Ishikawa (cell line): ENCODE measurements around the gene ELMO1.

Experiments
- CEBPB ChIP-seq: IDR thresholded peaks from 2 replicates; pipeline ENCODE4 v1.6.1; 2012
- CREB1 ChIP-seq: IDR thresholded peaks from 2 replicates; pipeline ENCODE4 v1.6.1; 2012; ENCODE audit warnings: low read depth
- EGR1 ChIP-seq: IDR thresholded peaks from 2 replicates; pipeline ENCODE4 v1.6.1; 2012
- EP300 ChIP-seq: IDR thresholded peaks from 2 replicates; pipeline ENCODE4 v1.6.1; 2012; ENCODE audit warnings: borderline replicate concordance
- FOXM1 ChIP-seq: IDR thresholded peaks from 2 replicates; pipeline ENCODE4 v1.6.1; 2012; ENCODE audit warnings: low read depth, borderline replicate concordance
- NFIC ChIP-seq: IDR thresholded peaks from 2 replicates; pipeline ENCODE4 v1.6.1; 2012
- RAD21 ChIP-seq: IDR thresholded peaks from 2 replicates; pipeline ENCODE4 v1.6.1; 2012; ENCODE audit warnings: low read depth
- TAF1 ChIP-seq: IDR thresholded peaks from 2 replicates; pipeline ENCODE4 v1.6.1; 2012; ENCODE audit warnings: low read depth, mild to moderate bottlenecking
- TCF12 ChIP-seq: IDR thresholded peaks from 2 replicates; pipeline ENCODE4 v1.6.1; 2012; ENCODE audit warnings: low read depth
- TEAD4 ChIP-seq: IDR thresholded peaks from 2 replicates; pipeline ENCODE4 v1.6.1; 2012
- YY1 ChIP-seq: IDR thresholded peaks from 2 replicates; pipeline ENCODE4 v1.6.1; 2012; ENCODE audit warnings: low read depth
- ZBTB7A ChIP-seq: IDR thresholded peaks from 2 replicates; pipeline ENCODE4 v1.6.1; 2012; ENCODE audit warnings: low read depth
- TF ChIP-seq, protein P1 (sequence below): IDR thresholded peaks from 2 replicates; pipeline ENCODE4 v1.6.1; 2012
- TF ChIP-seq, protein P2 (sequence below): IDR thresholded peaks from 2 replicates; pipeline ENCODE4 v1.6.1; 2012
- TF ChIP-seq, protein P3 (sequence below): IDR thresholded peaks from 2 replicates; pipeline ENCODE4 v1.6.1; 2012; ENCODE audit warnings: low read depth, mild to moderate bottlenecking

ELMO1 gene

DNA sequence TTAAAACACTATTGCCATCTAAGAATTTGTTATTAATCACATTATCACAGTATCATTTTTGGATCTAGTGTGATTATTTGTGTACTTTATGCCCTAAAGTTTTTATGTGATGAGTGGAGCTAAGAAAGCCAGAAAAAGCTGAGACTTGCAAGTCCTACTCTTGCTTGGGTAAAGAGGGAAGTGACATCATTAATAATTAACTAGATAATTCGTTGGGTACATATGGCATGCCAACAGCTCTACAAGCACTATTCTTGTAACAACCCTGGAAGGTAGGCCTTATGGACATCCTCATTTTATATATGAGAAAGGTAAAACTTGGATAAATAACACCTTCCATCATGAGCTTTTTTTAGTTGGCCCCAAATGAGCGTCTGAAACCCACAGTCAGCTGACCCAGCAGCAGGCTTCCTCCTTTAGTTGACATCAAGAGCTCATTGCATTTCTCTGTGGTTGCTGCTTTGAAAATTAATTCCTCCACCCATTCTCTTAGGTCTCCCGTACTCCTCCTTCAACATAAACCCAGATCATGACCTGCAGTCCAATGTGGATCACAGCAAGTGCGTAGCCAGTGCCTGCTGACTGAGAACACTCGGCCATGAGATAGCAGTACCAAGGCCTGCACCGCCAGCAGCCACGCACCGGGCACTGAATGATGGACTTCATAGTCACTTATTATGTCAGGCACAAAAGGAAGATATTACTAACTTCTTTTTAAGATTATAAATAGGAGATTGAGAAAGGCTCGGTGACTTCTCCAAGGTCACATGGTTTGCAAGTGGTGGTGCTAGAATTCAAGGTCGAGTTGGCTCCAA is 432.4 kb downstream of the ELMO1 start:
- TF ChIP-seq, protein P1, sequence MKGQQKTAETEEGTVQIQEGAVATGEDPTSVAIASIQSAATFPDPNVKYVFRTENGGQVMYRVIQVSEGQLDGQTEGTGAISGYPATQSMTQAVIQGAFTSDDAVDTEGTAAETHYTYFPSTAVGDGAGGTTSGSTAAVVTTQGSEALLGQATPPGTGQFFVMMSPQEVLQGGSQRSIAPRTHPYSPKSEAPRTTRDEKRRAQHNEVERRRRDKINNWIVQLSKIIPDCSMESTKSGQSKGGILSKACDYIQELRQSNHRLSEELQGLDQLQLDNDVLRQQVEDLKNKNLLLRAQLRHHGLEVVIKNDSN: no peak
- TF ChIP-seq ZBTB7A: no peak
- no peak for TF ChIP-seq TAF1
- TF ChIP-seq EGR1: no peak
- TF ChIP-seq YY1: no peak
- TF ChIP-seq CREB1: no peak
- TF ChIP-seq TCF12: no peak
- TF ChIP-seq CEBPB: no peak
- no peak for TF ChIP-seq EP300
- TF ChIP-seq NFIC: no peak
- no peak for TF ChIP-seq FOXM1
- no peak for TF ChIP-seq TEAD4
- no peak for TF ChIP-seq RAD21

DNA sequence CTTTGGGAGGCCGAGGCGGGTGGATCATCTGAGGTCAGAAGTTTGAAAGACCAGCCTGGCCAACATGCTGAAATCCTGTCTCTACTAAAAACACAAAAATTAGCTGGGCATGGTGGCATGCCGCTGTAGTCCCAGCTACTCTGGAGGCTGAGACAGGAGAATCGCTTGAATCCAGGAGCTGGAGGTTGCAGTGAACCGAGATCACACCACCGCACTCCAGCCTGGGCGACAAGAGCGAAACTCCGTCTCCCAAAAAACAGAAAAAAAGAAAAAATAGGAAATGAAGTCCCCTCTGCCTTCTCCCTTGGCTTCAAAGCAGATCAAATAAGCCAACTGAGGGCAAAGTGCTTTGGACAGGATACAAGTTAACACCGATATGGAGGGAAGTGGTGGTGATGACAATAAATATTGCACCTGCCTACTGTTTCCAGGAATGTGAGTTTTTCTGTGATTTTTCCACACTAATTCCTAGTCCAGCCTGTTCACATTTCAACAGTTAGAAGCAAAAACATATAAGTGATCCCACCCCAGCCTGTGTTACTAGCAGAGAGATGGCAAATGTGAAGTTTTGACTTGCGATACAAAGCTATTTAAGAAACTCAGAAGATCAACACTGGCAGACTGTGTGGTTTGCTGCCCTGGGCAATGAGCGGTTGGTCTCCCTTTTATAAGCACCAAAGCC is 433.2 kb downstream of the ELMO1 start:
- TF ChIP-seq YY1 (no peak), TAF1 (no peak), TEAD4 (no peak), TCF12 (no peak), CEBPB (no peak), EP300 (no peak)
- TF ChIP-seq, protein P1: no peak
- TF ChIP-seq, protein P2, sequence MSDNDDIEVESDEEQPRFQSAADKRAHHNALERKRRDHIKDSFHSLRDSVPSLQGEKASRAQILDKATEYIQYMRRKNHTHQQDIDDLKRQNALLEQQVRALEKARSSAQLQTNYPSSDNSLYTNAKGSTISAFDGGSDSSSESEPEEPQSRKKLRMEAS: no peak

DNA sequence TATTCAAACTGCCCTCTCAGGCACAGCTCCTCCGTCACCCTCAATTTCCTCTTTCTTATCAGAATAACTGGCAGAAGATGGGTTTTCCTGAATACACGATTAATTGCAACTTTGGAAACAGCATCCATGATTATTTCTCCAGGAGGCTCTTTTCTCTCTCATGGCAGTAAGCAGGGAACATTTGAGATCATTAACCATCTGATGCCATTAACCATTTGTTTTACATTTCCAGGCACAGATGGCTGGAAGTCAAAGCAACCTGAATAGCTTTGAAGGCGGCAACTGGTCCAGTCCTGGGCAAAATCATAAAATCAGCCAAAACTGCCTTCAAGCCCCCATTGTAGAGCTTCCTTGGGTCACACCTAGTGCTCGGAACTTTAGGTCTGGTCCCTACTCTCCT is 434.9 kb downstream of the ELMO1 start:
- TF ChIP-seq RAD21 (no peak), TAF1 (no peak), CREB1 (no peak), EGR1 (no peak), FOXM1 (no peak), TCF12 (no peak), EP300 (no peak), TEAD4 (no peak)
- TF ChIP-seq, protein P3, sequence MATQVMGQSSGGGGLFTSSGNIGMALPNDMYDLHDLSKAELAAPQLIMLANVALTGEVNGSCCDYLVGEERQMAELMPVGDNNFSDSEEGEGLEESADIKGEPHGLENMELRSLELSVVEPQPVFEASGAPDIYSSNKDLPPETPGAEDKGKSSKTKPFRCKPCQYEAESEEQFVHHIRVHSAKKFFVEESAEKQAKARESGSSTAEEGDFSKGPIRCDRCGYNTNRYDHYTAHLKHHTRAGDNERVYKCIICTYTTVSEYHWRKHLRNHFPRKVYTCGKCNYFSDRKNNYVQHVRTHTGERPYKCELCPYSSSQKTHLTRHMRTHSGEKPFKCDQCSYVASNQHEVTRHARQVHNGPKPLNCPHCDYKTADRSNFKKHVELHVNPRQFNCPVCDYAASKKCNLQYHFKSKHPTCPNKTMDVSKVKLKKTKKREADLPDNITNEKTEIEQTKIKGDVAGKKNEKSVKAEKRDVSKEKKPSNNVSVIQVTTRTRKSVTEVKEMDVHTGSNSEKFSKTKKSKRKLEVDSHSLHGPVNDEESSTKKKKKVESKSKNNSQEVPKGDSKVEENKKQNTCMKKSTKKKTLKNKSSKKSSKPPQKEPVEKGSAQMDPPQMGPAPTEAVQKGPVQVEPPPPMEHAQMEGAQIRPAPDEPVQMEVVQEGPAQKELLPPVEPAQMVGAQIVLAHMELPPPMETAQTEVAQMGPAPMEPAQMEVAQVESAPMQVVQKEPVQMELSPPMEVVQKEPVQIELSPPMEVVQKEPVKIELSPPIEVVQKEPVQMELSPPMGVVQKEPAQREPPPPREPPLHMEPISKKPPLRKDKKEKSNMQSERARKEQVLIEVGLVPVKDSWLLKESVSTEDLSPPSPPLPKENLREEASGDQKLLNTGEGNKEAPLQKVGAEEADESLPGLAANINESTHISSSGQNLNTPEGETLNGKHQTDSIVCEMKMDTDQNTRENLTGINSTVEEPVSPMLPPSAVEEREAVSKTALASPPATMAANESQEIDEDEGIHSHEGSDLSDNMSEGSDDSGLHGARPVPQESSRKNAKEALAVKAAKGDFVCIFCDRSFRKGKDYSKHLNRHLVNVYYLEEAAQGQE: no peak

DNA sequence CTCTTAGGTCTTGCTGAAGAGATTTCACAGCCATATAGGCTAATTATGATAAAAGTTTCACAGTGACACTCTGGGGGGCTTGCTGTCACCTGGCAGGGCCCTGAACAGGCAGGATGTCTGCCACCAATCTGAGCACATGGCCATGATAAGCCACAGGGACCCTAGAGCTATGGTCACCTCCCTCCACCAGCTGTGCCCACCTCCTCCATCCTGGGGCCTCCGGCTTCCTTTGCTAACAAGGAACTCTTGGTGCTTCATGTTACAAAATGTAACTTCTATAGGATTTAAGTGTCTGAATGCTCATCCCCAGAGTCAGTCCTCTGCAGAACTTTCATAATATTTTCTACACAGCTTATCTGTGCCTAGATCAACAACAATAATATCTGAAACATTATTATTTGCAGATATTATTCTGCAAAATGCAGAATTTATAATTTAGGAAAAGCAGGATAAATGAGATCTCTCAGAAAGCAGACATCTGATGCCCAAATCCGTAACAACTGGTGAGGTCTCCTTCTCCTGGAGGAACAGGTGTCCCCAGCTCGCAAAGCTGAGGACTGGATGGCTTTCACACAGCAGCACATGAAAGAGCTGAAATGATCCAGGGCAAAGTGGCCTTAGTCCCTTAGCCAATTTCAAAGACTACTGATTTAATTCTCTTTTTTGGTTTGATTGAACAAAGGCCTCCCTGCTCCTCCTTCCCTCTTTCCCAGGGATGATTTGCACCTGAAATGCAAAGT is 437.3 kb downstream of the ELMO1 start:
- TF ChIP-seq CREB1 (no peak), RAD21 (no peak), FOXM1 (no peak), CEBPB (no peak)
- TF ChIP-seq, protein P2: no peak
- TF ChIP-seq, protein P1: no peak
- TF ChIP-seq, protein P3: no peak

DNA sequence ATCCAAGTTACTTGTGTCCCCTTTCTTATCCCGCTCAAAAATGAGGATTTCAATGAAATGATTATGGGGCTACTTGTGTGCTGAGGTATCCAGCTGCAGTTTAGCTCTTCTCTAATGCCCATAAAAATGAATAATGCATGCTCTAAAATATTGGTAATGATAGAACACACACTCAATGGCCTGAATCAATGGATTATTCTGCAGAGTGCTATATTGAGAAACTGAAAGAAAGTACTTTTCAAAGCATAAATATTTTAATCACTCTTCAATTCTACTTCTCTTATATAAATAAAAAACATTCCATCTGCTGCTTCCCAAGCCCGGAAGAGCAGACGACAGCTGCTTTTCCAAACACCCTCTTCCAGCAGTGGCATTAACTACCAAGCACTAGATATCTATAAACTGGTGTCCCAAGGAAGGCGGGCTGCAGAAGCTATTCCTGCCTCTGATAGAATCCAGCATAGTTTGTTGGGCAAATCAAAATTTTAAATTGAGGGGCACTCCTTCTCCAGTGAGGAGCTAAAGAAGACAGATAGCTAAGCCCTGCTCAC is 439.5 kb downstream of the ELMO1 start:
- TF ChIP-seq ZBTB7A (no peak), FOXM1 (no peak), TAF1 (no peak), TEAD4 (no peak), TCF12 (no peak), EP300 (no peak)
- TF ChIP-seq, protein P2: no peak
- TF ChIP-seq, protein P3: no peak
